Retina (tissue), 1 donor: Measurements from ENCODE around the gene TCOF1.

Experiments used
- DNase-seq: peaks from one replicate; pipeline ENCODE4 v3.0.0-alpha.2; 2016

TCOF1 gene

GRCh38 chr5:150357326-150358260, at the start of gene TCOF1:
Gene TCOF1 (plus strand): TSS chr5:150357697. CDS start chr5:150357747, 50 bp downstream.
- DNase-seq, result peak; percentile 97

- DNase-seq, result peak; percentile 76
These were observed 48.2 kb upstream of the TCOF1 start for GRCh38 chr5:150309101-150309885.

- DNase-seq, result no peak
These were observed 47.6 kb upstream of the TCOF1 start for GRCh38 chr5:150309886-150310239.

GRCh38 chr5:150310246-150310645, 47.3 kb upstream of the TCOF1 start:
- no peak for DNase-seq

- DNase-seq, result no peak
These were observed 46.3 kb upstream of the TCOF1 start for GRCh38 chr5:150311015-150311692.

GRCh38 chr5:150312518-150312917, 45.0 kb upstream of the TCOF1 start:
- no peak for DNase-seq

- DNase-seq, result no peak
These were observed 44.0 kb upstream of the TCOF1 start for GRCh38 chr5:150313501-150313900.

- no peak for DNase-seq
These were observed 43.4 kb upstream of the TCOF1 start for GRCh38 chr5:150313921-150314716.

- no peak for DNase-seq
These were observed 42.3 kb upstream of the TCOF1 start for GRCh38 chr5:150315245-150315644.

GRCh38 chr5:150316320-150316719, 41.2 kb upstream of the TCOF1 start:
- DNase-seq, result no peak

GRCh38 chr5:150317048-150318003, 40.2 kb upstream of the TCOF1 start:
- DNase-seq, result no peak

GRCh38 chr5:150318613-150319483, 38.6 kb upstream of the TCOF1 start:
- DNase-seq, result no peak

GRCh38 chr5:150319484-150319790, 38.1 kb upstream of the TCOF1 start:
- DNase-seq, result no peak

- DNase-seq, result no peak
These were observed 37.4 kb upstream of the TCOF1 start for GRCh38 chr5:150320044-150320613.

GRCh38 chr5:150321211-150321610, 36.3 kb upstream of the TCOF1 start:
- no peak for DNase-seq

GRCh38 chr5:150321784-150322183, 35.7 kb upstream of the TCOF1 start:
- no peak for DNase-seq

- no peak for DNase-seq
These were observed 35.3 kb upstream of the TCOF1 start for GRCh38 chr5:150322202-150322601.

GRCh38 chr5:150323092-150323491, 34.4 kb upstream of the TCOF1 start:
- DNase-seq, result no peak

- DNase-seq, result no peak
These were observed 33.7 kb upstream of the TCOF1 start for GRCh38 chr5:150323819-150324218.

- no peak for DNase-seq
These were observed 32.1 kb upstream of the TCOF1 start for GRCh38 chr5:150325426-150325825.
